ENCODE results near the gene UIMC1.
"Not testable (repeated sequence)": the region's sequence is repeated elsewhere in the genome, so short reads cannot be mapped to it uniquely, and the experiment has no call there.

Gene UIMC1

DNA sequence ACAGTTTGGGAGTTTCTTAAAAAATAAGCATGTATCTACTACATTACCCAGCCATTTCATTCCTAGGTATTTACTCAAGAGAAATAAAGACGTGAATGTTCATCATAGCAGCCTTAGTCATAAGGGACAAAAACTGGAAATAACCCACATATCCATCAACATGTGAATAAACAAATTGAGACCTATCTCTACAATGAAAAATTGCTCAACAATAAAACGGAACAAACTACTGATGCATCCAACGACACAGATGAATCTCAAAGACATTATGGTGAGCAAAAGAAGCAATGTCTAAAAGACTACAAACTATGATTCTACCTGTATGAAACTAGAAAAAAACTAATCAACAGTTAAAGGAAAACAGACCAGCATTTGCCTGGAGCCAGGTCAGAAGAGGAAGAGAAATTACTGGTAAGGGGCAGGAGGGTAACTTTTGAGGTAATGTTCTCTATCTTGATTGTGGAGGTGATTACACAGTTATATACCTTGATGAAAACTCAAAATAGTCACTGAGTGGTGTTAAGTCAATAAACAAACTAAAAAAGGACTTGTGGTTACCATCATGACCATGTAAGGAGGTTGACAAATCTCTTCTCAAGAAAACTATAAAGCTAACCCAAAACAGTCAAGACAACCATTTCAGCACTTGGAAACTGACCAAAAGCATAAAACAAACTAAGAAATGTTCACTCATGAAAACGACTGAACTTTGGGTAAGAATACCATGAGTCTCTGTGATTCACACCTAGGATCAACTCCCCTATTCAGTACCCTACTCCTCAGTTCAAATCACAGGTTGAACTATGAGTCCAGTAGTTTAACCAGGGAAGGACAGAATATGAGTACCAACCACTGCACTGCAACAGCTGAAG, 10.4 kb downstream of the UIMC1 start:
- ATAC-seq (no peak), DNase-seq (no peak)
- H3K9me3 Mint-ChIP-seq: peaks cover 3% of the 10 kb centered on the region
- peak overlapping the region; percentile 3 for H3K27ac Mint-ChIP-seq
- no peak overlapping the region for H3K4me3 Mint-ChIP-seq
- peaks cover 39% of the 10 kb centered on the region for H3K4me1 Mint-ChIP-seq
- peaks cover 24% of the 10 kb centered on the region for H3K36me3 Mint-ChIP-seq (ENCODE audit: low read depth)
- H3K27me3 Mint-ChIP-seq: no peaks in the 10 kb centered on the region

DNA sequence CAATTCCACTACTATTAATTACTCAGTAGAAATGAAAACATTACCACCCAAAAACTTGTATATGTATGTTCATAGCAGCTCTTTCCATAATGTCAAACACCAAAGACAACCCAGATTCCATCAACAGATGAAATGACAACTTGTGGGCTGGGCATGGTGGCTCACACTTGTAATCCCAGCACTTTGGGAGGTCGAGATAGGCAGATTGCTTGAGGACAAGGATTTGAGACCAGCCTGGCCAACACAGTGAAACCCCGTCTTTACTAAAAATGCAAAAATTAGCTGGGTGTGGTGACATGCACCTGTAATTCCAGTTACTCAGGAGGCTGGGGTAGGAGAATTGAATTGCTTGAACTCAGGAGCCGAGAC, 11.5 kb downstream of the UIMC1 start:
- Mint-ChIP-seq H3K27me3 (no peaks in the 10 kb centered on the region), H3K9me3 (peaks cover 3% of the 10 kb centered on the region), H3K4me3 (no peak overlapping the region), H3K4me1 (peaks cover 38% of the 10 kb centered on the region), H3K27ac (no peak overlapping the region), H3K36me3 (ENCODE audit: low read depth) (peaks cover 21% of the 10 kb centered on the region)
- no peak for DNase-seq
- no peak for ATAC-seq

DNA sequence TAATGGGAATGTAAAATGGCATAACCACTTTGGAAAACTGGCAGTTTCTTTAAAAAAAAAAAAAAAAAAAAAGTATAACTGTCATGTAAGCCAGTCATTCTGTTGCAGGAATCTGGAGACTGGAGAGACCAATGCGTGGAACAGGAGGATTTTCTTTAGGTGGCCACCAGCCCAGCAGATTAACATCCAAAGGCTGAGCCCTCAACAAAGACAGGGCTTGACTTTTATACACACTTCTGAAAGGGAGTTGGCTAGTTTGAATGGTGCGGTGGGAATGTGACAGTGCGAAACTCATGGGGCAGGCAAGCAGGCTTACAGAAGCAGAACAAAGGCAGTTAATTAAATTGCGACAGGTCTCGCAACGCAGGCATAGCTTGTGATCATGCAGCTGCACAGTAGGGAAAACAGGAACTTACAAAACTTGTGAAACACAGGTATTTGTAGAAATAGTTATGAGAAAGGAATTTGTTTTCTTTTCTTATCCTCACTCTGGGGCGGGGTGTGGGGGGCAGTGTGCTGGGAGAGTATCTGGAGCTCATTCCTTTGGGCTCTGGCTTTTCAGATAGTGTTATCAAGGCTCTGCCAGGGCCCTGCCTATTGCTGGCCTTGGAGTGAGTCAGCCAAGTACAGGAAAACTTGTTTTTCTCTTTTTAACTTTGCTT, 12.0 kb downstream of the UIMC1 start:
- peaks cover 21% of the 10 kb centered on the region for H3K36me3 Mint-ChIP-seq (ENCODE audit: low read depth)
- H3K9me3 Mint-ChIP-seq: peaks cover 3% of the 10 kb centered on the region
- ATAC-seq (no peak), DNase-seq (no peak)
- H3K4me1 Mint-ChIP-seq: peaks cover 38% of the 10 kb centered on the region
- H3K27ac Mint-ChIP-seq: no peak overlapping the region
- H3K4me3 Mint-ChIP-seq: no peak overlapping the region
- H3K27me3 Mint-ChIP-seq: no peaks in the 10 kb centered on the region

DNA sequence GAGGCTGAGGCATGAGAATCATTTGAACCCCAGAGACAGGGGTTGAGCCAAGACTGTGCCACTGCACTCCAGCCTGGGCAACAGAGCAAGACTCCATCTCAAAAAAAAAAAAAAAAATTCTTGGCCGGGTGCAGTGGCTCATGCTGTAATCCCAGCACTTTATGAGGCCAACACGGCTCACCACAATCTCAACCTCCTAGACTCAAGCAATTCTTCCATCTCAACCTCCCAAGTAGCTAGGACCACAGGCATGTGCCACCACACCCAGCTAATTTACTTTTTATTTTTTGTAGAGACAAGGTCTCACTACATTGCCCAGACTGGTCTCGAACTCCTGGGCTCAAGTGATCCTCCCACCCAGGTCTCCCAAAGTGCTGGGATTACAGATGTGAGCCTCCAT, 13.5 kb downstream of the UIMC1 start:
- not testable (repeated sequence) for ATAC-seq, H3K4me3 Mint-ChIP-seq, H3K9me3 Mint-ChIP-seq, H3K27ac Mint-ChIP-seq, DNase-seq, H3K27me3 Mint-ChIP-seq
- Mint-ChIP-seq H3K36me3 (ENCODE audit: low read depth) (peaks cover 18% of the 10 kb centered on the region), H3K4me1 (peaks cover 47% of the 10 kb centered on the region)

DNA sequence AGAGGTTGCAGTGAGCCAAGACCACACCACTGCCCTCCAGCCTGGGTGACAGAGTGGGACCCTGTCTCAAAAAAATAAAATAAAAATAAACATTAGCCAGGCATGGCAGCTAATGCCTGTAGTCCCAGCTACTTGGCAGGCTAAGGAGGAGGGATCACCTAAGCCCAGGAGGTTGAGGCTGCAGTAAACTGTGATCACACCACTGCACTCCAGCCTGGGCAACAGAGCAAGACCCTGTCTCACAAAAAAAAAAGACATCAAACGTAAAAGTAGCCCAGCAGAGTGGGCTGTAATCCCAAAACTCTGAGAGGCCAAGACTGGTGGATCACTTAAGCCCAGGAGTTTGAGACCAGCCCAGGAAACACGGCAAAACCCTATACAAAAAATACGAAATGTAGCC, 19.0 kb downstream of the UIMC1 start:
- Mint-ChIP-seq H3K36me3 (ENCODE audit: low read depth) (peaks cover 2% of the 10 kb centered on the region), H3K9me3 (no peaks in the 10 kb centered on the region), H3K27me3 (no peaks in the 10 kb centered on the region), H3K4me3 (no peak overlapping the region), H3K27ac (no peak overlapping the region), H3K4me1 (peaks cover 36% of the 10 kb centered on the region)
- no peak for ATAC-seq
- DNase-seq: no peak

DNA sequence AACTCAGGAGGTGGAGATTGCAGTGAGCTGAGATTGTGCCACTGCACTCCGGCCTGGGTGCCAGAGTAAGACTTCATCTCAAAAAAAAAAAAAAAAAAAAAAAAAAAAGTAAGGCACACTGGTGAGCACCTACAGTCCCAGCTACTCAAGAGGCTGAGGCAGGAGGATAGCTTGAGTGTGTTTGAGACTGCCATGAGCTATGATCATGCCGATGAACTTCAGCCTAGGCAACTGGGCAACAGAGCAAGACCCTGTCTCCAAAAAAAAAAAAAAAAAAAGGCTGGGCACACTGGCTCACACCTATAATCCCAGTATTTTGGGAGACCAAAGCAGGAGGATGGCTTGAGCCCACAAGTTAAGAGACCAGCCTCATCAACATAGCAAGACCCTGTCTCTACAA, 20.3 kb downstream of the UIMC1 start:
- ATAC-seq: no peak
- no peak overlapping the region for H3K27ac Mint-ChIP-seq
- H3K27me3 Mint-ChIP-seq: no peaks in the 10 kb centered on the region

DNA sequence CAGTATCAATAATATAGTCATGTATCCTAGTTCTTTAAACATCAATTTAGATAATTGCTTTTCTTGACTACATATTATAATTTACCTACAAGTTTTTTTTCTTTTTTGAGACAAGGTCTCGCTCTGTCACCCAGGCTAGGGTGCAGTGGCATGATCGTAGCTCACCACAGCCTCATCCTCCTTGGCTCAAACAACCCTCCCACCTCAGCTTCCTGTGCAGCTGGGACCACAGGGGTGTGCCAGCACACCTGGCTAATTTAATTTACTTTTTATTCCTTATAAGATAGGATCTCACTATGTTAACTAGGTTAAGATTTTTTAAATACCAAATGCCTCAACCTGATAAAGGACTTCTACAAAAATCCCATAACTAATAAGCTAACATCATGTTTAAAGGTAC, 21.1 kb downstream of the UIMC1 start:
- ATAC-seq (no peak), DNase-seq (peak; percentile 12)
- Mint-ChIP-seq H3K4me3 (no peak overlapping the region), H3K27me3 (no peaks in the 10 kb centered on the region), H3K4me1 (peaks cover 35% of the 10 kb centered on the region), H3K9me3 (no peaks in the 10 kb centered on the region), H3K27ac (no peak overlapping the region), H3K36me3 (ENCODE audit: low read depth) (peaks cover 10% of the 10 kb centered on the region)

More for the DNA sequence above, 20.3 kb downstream of the UIMC1 start:
- no peaks in the 10 kb centered on the region for H3K9me3 Mint-ChIP-seq
- H3K4me1 Mint-ChIP-seq: peaks cover 38% of the 10 kb centered on the region
- no peak for DNase-seq
- peaks cover 7% of the 10 kb centered on the region for H3K36me3 Mint-ChIP-seq (ENCODE audit: low read depth)
- H3K4me3 Mint-ChIP-seq: no peak overlapping the region

DNA sequence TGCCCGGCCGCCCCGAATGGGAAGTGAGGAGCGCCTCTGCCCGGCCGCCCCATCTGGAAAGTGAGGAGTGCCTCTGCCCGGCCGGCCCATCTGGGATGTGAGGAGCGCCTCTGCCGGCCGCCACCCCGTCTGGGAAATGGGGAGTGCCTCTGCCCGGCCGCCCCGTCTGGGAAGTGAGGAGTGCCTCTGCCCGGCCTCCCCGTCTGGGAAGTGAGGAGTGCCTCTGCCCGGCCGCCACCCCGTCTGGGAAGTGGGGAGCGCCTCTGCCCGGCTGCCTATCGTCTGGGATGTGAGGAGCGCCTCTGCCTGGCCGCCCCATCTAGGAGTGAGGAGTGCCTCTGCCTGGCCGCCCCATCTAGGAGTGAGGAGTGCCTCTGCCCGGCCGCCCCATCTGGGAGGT, 22.4 kb downstream of the UIMC1 start:
- not testable (repeated sequence) for H3K27me3 Mint-ChIP-seq, H3K27ac Mint-ChIP-seq, DNase-seq, H3K4me3 Mint-ChIP-seq, ATAC-seq, H3K9me3 Mint-ChIP-seq
- Mint-ChIP-seq H3K4me1 (peaks cover 37% of the 10 kb centered on the region), H3K36me3 (ENCODE audit: low read depth) (peaks cover 20% of the 10 kb centered on the region)

DNA sequence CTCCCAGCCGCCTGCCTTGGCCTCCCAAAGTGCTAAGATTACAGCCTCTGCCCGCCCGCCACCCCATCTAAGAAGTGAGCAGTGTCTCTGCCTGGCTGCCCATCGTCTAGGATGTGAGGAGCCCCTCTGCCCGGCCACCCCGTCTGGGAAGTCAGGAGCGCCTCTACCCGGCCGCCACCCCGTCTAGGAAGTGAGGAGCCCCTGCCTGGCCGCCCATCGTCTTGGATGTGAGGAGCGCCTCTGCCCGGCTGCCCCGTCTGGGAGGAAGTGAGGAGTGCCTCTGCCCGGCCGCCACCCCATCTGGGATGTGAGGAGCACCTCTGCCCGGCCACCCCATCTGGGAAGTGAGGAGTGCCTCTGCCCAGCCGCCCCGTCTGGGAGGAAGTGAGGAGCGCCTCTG, 23.0 kb downstream of the UIMC1 start:
- not testable (repeated sequence) for H3K27me3 Mint-ChIP-seq, ATAC-seq
- peaks cover 25% of the 10 kb centered on the region for H3K36me3 Mint-ChIP-seq (ENCODE audit: low read depth)

DNA sequence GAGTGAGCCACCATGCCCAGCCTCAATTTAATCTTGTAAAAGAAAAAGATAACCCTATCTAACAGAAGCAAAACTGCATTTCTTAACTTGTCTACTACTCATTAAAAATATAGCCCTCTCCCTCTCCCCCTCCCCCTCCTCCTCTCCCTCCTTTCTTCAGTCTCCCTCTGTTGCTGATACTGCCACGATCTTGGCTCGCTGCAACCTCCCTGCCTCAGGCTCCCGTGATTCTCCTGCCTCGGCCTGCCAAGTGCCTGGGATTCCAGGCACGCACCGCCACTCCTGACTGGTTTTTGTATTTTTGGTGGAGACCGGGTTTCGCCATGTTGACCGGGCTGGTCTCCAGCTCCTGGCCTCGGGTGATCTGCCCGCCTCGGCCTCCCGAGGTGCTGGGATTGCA, 23.5 kb downstream of the UIMC1 start:
- Mint-ChIP-seq H3K36me3 (ENCODE audit: low read depth) (peaks cover 25% of the 10 kb centered on the region), H3K4me1 (peaks cover 27% of the 10 kb centered on the region)
- ATAC-seq, H3K4me3 Mint-ChIP-seq, H3K9me3 Mint-ChIP-seq, H3K27me3 Mint-ChIP-seq, H3K27ac Mint-ChIP-seq, DNase-seq: not testable (repeated sequence)

More for the DNA sequence above, 23.0 kb downstream of the UIMC1 start:
- DNase-seq, H3K27ac Mint-ChIP-seq, H3K4me3 Mint-ChIP-seq, H3K9me3 Mint-ChIP-seq: not testable (repeated sequence)
- H3K4me1 Mint-ChIP-seq: peaks cover 31% of the 10 kb centered on the region

DNA sequence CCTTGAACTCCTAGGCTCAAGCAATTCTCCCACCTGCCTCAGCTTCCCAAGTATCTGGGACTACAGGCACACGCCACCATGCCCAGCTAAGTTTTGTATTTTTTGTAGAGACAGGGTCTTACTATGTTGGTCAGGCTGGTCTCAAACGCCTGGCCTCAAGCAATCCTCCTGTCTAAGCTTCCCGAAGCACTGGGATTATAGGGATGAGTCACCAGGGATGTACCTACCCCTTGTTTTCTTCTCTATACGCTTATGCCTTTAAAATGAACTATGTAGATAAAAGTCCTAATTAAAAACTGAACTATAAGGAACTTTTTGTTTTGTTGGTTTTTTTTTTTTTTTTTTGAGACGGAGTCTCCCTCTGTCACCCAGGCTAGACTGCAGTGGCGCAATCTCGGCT, 25.8 kb downstream of the UIMC1 start:
- Mint-ChIP-seq H3K27ac (no peak overlapping the region), H3K9me3 (no peaks in the 10 kb centered on the region), H3K27me3 (no peaks in the 10 kb centered on the region), H3K4me3 (no peak overlapping the region), H3K36me3 (ENCODE audit: low read depth) (peaks cover 29% of the 10 kb centered on the region), H3K4me1 (peaks cover 15% of the 10 kb centered on the region)
- DNase-seq (no peak), ATAC-seq (no peak)

DNA sequence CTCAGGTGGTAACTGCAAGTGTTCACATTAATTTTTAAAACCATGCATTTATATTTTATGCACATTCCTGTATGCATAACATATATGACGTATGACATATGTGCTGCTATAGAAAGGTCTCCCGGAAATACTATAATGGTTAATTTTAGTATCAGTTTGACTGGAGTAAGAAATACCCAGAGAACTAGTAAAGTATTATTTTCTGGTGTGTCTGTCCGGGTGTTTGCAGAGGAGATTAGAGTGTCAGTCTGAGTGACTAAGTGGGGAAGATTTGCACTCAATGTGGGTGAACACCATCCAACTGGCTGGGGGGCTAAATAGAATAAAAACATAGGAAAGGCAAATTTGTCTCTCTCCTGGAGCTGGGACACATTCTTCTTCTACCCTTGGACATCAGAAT, 26.9 kb downstream of the UIMC1 start:
- no peak for ATAC-seq
- Mint-ChIP-seq H3K4me1 (peaks cover 10% of the 10 kb centered on the region), H3K9me3 (no peaks in the 10 kb centered on the region), H3K27ac (no peak overlapping the region), H3K27me3 (no peaks in the 10 kb centered on the region), H3K4me3 (no peak overlapping the region), H3K36me3 (ENCODE audit: low read depth) (peaks cover 35% of the 10 kb centered on the region)
- DNase-seq: no peak

DNA sequence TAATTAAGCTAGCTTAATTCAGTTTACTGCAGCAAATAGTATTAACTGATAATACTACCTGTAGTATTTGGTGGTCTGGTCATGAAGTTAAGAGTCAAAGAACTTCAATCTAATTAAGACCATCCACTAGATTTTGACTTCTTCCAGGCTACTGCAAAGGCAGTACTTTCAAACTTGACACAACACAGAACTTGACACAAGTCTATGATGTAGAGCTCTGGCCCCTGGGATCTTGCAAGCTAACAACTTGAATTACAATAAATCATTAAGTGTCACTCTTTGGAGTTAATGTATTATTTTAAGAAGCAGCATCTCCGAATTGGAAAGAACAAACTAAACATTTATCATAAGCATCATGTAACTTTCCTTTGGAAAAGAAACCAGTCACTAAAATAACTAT, 40.9 kb downstream of the UIMC1 start:
- no peak overlapping the region for H3K27ac Mint-ChIP-seq
- H3K36me3 Mint-ChIP-seq (ENCODE audit: low read depth): peaks cover 43% of the 10 kb centered on the region
- H3K4me1 Mint-ChIP-seq: no peaks in the 10 kb centered on the region
- no peak for DNase-seq
- H3K9me3 Mint-ChIP-seq: no peaks in the 10 kb centered on the region
- no peak overlapping the region for H3K4me3 Mint-ChIP-seq
- no peak for ATAC-seq
- H3K27me3 Mint-ChIP-seq: no peaks in the 10 kb centered on the region

DNA sequence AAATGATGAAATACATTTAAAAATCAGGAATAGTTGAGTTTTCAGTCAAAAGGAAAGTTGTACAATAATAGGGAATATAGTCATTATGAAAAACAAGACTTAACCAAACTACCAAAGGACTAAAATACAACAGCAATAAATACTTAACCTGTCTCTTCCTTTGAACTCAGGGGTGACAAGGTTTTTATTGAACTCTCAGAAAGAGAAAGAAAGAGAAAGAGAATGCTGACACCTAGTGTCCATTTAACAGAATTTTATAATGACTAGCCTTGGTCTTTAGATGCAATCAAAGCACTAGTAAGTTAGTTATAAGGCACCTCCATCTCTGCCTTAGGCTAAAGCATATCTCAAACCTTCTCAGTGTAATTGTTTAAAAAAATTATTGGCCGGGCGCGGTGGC, 47.5 kb downstream of the UIMC1 start:
- H3K27ac Mint-ChIP-seq: no peak overlapping the region

DNA sequence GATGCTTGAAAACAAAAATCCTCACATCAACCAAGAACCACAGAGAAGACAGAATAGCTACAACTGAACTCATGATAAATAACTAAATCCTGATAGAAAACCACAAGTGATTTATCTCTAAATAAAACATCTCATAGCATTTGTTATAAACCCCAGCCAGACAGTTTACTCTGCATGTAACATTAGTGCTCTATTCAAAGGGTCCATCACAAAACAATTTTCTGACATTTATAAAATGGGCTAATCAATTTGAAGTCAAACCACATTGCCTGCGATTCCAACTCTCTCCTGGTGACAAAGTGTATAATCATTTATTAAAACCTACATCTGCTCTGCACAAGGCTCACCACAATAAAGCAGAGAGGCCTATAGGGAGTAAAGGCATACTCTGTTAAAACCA, 49.8 kb downstream of the UIMC1 start:
- Mint-ChIP-seq H3K27me3 (no peaks in the 10 kb centered on the region), H3K4me3 (no peak overlapping the region), H3K36me3 (ENCODE audit: low read depth) (peaks cover 35% of the 10 kb centered on the region), H3K4me1 (no peaks in the 10 kb centered on the region), H3K27ac (no peak overlapping the region), H3K9me3 (no peaks in the 10 kb centered on the region)
- DNase-seq (no peak), ATAC-seq (no peak)

More for the DNA sequence above, 47.5 kb downstream of the UIMC1 start:
- no peak for DNase-seq
- Mint-ChIP-seq H3K27me3 (no peaks in the 10 kb centered on the region), H3K9me3 (no peaks in the 10 kb centered on the region), H3K36me3 (ENCODE audit: low read depth) (peaks cover 31% of the 10 kb centered on the region), H3K4me3 (no peak overlapping the region), H3K4me1 (no peaks in the 10 kb centered on the region)
- ATAC-seq: peak; percentile 46
